Measurements from ENCODE around the gene SHANK3.
"Not testable (repeated sequence)": the region's sequence is repeated elsewhere in the genome, so short reads cannot be mapped to it uniquely, and the experiment has no call there.

The SHANK3 gene

GRCh38 chr22:50672471-50673230 lies at the start of gene SHANK3:
TSS of gene SHANK3 (plus strand) at chr22:50672823.
- DNase-seq (ENCODE audit: low read depth in 2 of 2) = no peak

DNA sequence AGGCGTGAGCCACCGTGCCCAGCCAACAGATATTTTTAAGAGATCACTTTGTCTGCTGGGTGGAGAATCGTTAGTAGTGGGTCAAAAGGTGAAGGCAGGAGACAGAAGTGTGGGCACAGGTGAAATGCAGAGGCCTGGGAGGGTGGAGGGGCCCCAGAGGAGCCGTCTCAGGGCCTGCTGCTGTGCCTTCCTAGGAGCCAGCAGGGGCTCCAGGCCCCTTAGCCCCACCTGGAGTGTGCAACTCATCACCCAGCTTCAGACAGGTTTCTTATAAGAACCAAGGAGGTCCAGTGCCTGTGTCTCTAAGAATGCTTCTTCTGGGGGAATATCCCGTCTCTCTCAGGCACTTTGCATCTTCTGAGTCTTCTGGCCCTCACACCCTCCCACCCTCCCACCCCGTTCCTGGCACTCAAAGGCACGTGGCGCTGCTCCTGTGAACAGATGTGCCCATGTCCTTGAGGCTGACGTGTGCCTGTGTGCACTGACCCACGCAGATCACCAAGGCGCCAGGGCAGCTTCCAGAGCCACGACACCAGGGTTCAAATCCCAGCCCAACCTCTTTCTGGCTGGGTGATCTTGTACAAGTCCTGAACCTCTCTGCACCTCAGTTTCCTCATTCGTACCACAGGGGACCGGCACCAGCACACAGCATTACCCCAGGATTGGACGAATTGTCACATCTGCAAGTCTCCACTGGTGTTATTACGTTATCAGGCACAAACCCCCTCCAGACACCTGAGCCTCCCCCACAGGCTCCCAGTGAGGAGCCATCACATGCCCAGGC lies 48.1 kb upstream of the SHANK3 start:
- DNase-seq (ENCODE audit: low read depth in 2 of 2) = no peak

DNA sequence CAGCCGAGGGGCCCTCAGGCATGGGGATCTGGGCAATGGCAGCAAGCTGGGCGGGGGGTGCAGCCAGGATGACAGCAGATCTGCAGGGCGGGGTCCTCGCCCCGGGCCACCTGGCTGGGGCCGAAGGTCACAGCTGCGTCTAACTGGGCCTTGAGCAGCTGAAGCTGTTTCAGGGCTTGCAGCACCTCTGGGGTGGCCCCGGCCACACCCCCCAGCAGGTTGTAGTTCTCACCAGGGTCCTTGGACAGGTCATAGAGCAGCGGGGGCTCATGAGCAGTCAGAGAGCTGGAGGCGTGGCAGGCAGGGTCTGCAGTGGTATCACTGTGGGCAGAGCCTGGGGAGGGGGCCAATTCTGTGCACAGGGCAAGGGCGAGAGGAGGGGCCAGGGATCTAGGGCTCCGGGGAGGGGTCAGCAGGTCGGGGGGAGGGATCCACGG lies 47.5 kb upstream of the SHANK3 start:
- no peak for DNase-seq (ENCODE audit: low read depth in 2 of 2)

DNA sequence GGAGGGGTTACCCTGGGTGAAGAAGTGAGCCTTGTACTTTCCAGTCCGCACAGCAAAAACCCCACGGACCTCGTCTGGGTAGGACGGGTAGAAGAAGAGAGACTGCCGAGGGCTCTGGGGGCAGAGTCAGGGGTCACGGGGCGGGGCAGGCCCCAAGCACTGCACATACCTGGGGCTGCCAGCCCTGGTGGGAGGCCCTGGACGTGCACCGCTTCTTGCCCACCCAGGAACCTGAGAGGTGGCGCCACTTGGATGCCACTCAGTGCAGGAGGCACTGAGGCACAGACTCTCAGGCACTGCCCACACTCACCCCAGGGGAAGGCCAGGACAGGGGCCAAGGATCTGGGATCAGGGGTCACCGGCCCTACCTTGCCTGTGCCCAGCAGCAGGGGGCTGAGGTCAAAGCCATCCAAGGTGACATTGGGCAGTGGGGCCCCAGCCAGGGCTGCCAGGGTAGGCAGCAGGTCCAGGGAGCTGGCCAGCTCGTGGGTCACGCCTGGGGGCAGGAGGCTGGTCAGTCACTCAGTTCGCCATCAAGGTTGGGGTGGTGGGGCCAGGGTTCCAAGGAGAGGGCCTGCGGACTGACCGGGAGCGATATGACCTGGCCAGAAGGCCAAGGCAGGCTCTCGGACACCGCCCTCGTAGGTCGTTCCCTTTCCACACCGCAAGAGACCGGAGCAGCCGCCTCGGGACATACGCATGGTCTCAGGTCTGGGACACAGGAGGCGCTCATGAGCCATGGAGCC lies 46.9 kb upstream of the SHANK3 start:
- DNase-seq (ENCODE audit: low read depth in 2 of 2) = no peak

DNA sequence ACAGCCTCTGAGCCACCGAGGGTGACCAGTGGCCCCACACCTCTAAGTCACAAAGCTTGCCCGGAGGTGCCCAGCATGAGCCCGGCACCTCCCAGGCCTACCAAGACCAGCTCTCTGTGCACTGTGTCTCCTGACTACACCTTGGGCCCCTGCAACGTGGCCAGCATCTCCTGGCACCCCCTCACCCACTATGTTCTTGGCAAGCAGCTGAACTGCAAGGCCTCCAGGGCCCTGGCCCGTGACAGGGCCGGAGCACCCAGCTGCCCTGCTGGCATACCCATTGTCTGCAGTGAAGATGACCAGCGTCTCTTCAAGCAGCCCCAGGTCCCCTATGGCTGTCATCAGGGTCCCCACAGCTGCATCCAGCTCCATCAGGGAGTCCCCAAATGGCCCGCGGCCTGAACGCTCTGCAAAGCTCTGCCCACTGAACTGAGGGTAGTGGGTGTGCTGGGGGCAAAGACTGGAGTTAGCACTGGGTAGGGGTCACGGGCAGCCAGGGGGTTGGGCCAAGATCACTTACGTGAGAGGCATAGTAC lies 46.2 kb upstream of the SHANK3 start:
- no peak for DNase-seq (ENCODE audit: low read depth in 2 of 2)

DNA sequence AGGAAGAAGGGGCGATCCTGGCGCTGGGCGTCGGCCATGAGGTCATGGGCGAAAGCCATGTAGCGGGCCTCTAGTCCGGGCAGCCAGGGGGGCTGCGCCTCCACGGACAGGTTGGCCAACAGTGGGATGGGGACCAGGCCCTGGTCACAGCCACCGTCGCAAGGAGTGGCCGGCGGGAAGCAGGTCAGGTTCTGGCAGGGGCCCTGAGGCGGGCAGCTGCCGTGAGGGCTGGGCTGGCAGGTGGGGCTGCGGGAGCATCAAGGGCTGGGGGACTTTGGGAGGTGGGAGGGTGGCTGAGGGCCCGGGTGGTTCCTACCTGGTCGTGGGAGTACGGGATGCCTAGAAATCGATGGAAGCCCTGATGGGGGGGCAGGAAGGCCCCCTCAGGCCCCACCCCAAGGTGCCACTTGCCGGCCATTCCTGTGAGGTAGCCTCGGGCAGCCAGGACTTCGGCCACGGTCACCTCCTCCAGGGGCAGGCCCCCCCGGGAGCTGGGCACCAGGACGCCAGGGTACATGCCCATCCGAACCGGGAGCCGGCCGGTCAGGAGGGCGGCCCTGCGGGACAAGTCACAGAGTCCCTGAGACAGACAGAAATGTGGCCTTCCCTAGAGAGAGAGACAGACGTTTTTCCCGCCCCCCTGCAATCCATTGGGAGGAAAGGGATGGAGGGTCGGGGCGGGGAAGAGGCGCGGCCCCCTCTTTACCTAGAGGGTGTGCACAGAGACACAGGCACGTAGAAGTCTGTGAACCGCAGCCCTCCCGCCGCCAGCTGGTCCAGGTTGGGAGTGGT lies 45.6 kb upstream of the SHANK3 start:
- DNase-seq (ENCODE audit: low read depth in 2 of 2) = no peak

DNA sequence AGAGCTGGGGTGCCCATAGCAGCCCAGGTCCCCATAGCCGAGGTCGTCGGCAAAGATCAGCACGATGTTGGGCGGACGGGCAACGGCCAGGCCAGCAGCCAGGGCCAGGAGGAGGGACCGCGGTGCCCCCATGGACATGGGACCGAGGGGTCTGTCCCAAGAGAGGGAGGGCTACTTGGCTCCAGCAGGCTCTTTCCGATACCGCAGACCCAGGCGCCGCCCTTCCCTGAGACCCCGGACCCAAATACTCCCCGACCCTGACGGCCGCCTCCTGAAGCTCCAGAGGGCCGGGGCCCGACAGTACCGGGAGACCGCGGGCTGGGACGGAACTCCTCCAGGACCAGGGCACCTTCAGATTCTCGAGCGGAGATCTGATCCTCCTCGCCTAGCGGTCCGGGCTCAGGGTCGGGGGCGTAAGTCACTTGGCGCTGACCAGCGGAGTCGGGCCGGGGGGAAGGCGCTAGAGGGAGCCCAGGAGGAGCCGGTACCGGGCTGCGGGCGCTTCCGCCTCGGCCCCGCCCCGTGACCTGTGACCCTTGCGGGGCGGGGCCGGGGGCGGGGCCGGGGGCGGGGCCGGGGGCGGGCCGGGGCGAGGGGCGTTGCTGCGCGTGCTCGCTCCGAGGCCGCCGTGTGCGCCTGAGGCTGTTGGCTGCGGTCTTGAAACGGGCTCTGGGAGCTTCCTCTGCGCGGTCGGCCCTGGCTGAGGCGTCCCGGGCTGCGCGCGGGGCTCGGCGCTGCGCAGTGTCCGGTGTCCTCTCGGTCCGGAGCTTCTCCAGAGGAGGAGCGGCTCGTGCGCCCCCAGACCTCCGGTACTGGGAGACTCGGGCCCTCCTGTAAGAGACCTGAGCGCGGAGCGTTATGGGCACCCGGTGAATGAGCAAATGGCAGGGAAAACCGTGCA lies 44.7 kb upstream of the SHANK3 start, which contains the start of gene ARSA:
TSS of gene ARSA (minus strand) at position 511 of the 901 bp plus-strand sequence. CDS start at position 138, 373 bp downstream.
- DNase-seq (ENCODE audit: low read depth in 2 of 2) = peak; percentile 54 to 61

- no peak for DNase-seq (ENCODE audit: low read depth in 2 of 2)
Observed at GRCh38 chr22:50628543-50629134, 44.0 kb upstream of the SHANK3 start.

- DNase-seq (ENCODE audit: low read depth in 2 of 2) = no peak
Observed at GRCh38 chr22:50630376-50630775, 42.2 kb upstream of the SHANK3 start.

DNA sequence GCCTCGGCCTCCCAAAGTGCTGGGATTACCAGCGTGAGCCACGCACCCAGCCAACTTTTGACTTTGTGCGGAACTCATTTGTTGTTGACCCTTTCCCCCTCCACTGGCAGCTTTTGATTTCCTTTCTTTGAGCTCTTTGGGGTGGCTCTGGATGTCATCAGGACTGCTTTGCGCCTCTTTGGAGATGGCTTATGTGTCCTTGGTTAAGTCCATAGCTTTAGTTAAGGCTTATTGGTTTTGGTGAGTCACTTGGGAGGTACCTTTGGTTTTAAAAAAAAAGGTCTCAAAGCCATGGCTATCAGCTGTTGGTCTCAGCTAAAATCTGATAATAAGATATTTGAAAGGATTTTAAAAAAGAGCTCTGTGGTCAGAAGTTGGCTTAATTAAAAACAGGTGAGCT lies 39.5 kb upstream of the SHANK3 start:
- DNase-seq (ENCODE audit: low read depth in 2 of 2) = no peak

- DNase-seq (ENCODE audit: low read depth in 2 of 2) = no peak
Observed at GRCh38 chr22:50633771-50634170, 38.9 kb upstream of the SHANK3 start.

GRCh38 chr22:50635591-50635990 lies 37.0 kb upstream of the SHANK3 start:
- DNase-seq (ENCODE audit: low read depth in 2 of 2) = no peak

GRCh38 chr22:50640296-50640695 lies 32.3 kb upstream of the SHANK3 start:
- DNase-seq (ENCODE audit: low read depth in 2 of 2) = not testable (repeated sequence)

GRCh38 chr22:50640857-50641647 lies 31.6 kb upstream of the SHANK3 start:
- DNase-seq (ENCODE audit: low read depth in 2 of 2) = no peak

GRCh38 chr22:50641696-50642607 lies 30.7 kb upstream of the SHANK3 start:
- DNase-seq (ENCODE audit: low read depth in 2 of 2) = no peak

GRCh38 chr22:50643021-50643820 lies 29.4 kb upstream of the SHANK3 start:
- not testable (repeated sequence) for DNase-seq (ENCODE audit: low read depth in 2 of 2)

DNA sequence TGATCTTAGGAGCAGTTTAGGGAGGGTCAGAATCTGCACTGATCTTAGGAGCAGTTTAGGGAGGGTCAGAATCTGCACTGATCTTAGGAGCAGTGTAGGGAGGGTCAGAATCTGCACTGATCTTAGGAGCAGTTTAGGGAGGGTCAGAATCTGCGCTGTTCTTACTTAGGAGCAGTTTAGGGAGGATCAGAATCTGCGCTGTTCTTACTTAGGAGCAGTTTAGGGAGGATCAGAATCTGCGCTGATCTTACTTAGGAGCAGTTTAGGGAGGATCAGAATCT lies 28.9 kb upstream of the SHANK3 start:
- DNase-seq (ENCODE audit: low read depth in 2 of 2) = not testable (repeated sequence)
